HG03045 (cell line): ENCODE data around the gene TAS2R13.

Experiments used
- ATAC-seq: cut with Tn5 transposase; IDR thresholded peaks from one replicate; pipeline ENCODE4 v1.9.1; 2021; ENCODE audit warnings: mild to moderate bottlenecking, moderate library complexity; ENCODE audit not compliant: unreplicated experiment

The TAS2R13 gene

GRCh38 chr12:10909462-10909861 lies at the start of gene TAS2R13:
TAS2R13 (minus strand) TSS chr12:10909562; CDS start chr12:10909298, 264 bp downstream.
- ATAC-seq, result no peak

GRCh38 chr12:10957741-10958140 lies 48.4 kb upstream of the TAS2R13 start:
- no peak for ATAC-seq

GRCh38 chr12:10956085-10956484 lies 46.7 kb upstream of the TAS2R13 start:
- no peak for ATAC-seq

GRCh38 chr12:10952645-10953044 lies 43.3 kb upstream of the TAS2R13 start:
- ATAC-seq, result no peak

GRCh38 chr12:10943167-10943566 lies 33.8 kb upstream of the TAS2R13 start:
- ATAC-seq, result no peak

GRCh38 chr12:10941916-10942607 lies 32.7 kb upstream of the TAS2R13 start:
- ATAC-seq, result no peak

- no peak for ATAC-seq
Measured at GRCh38 chr12:10941369-10941768, 32.0 kb upstream of the TAS2R13 start.

- no peak for ATAC-seq
Measured at GRCh38 chr12:10940389-10940788, 31.0 kb upstream of the TAS2R13 start.

- no peak for ATAC-seq
Measured at GRCh38 chr12:10939163-10939562, 29.8 kb upstream of the TAS2R13 start, which contains the start of gene TAS2R14. TAS2R14 (minus strand) TSS chr12:10939263; CDS start chr12:10939207, 56 bp downstream.

- ATAC-seq, result no peak
Measured at GRCh38 chr12:10936506-10936905, 27.1 kb upstream of the TAS2R13 start.

GRCh38 chr12:10928746-10929286 lies 19.5 kb upstream of the TAS2R13 start, which contains the start of gene PRH2:
PRH2 (plus strand) TSS chr12:10929236; CDS start chr12:10929274, 38 bp downstream.
- ATAC-seq, result no peak

- no peak for ATAC-seq
Measured at GRCh38 chr12:10926269-10926668, 16.9 kb upstream of the TAS2R13 start.

GRCh38 chr12:10919809-10920208 lies 10.4 kb upstream of the TAS2R13 start:
- ATAC-seq, result no peak

GRCh38 chr12:10910380-10910779 lies 1.0 kb upstream of the TAS2R13 start:
- ATAC-seq, result no peak

- no peak for ATAC-seq
Measured at GRCh38 chr12:10904686-10905085, 4.7 kb downstream of the TAS2R13 start.

GRCh38 chr12:10901427-10901826 lies 7.9 kb downstream of the TAS2R13 start:
- no peak for ATAC-seq

- no peak for ATAC-seq
Measured at GRCh38 chr12:10900972-10901371, 8.4 kb downstream of the TAS2R13 start.

- ATAC-seq, result no peak
Measured at GRCh38 chr12:10900530-10900929, 8.8 kb downstream of the TAS2R13 start.

GRCh38 chr12:10896854-10897253 lies 12.5 kb downstream of the TAS2R13 start:
- ATAC-seq, result no peak

- ATAC-seq, result no peak
Measured at GRCh38 chr12:10891937-10892336, 17.4 kb downstream of the TAS2R13 start.

GRCh38 chr12:10889226-10889625 lies 20.1 kb downstream of the TAS2R13 start:
- ATAC-seq, result no peak

GRCh38 chr12:10884086-10884725 lies 25.2 kb downstream of the TAS2R13 start, which contains the start of gene PRH1:
PRH1 (minus strand) TSS chr12:10884255; CDS start chr12:10884217, 38 bp downstream.
- ATAC-seq, result no peak
